ENCODE results near the gene RPA3.
A peak's percentile ranks its signal among the peaks of the same experiment; 100 is the strongest.

Gene RPA3

GRCh38 chr7:7731732-7732131 lies 13.3 kb upstream of the RPA3 start:
- DNase-seq, result no peak

GRCh38 chr7:7720750-7721621 lies 2.6 kb upstream of the RPA3 start:
- no peak for DNase-seq

- DNase-seq, result no peak
These were observed 1.8 kb upstream of the RPA3 start for GRCh38 chr7:7720193-7720592.

- DNase-seq, result no peak
These were observed 829 bp upstream of the RPA3 start for GRCh38 chr7:7719236-7719635.

- DNase-seq, result no peak
These were observed 4.7 kb downstream of the RPA3 start for GRCh38 chr7:7713730-7714129.

- DNase-seq, result no peak
These were observed 7.9 kb downstream of the RPA3 start for GRCh38 chr7:7710469-7710868.

GRCh38 chr7:7709291-7709690 lies 9.1 kb downstream of the RPA3 start:
- no peak for DNase-seq

- no peak for DNase-seq
These were observed 10.6 kb downstream of the RPA3 start for GRCh38 chr7:7707806-7708205.

- no peak for DNase-seq
These were observed 11.2 kb downstream of the RPA3 start for GRCh38 chr7:7707246-7707645.

GRCh38 chr7:7706556-7707172 lies 11.7 kb downstream of the RPA3 start:
- DNase-seq, result no peak

- DNase-seq, result no peak
These were observed 12.3 kb downstream of the RPA3 start for GRCh38 chr7:7706101-7706511.

- DNase-seq, result no peak
These were observed 13.1 kb downstream of the RPA3 start for GRCh38 chr7:7705318-7705717.

- no peak for DNase-seq
These were observed 13.5 kb downstream of the RPA3 start for GRCh38 chr7:7704867-7705266.

- no peak for DNase-seq
These were observed 15.0 kb downstream of the RPA3 start for GRCh38 chr7:7703427-7703826.

GRCh38 chr7:7702826-7703225 lies 15.6 kb downstream of the RPA3 start:
- DNase-seq, result no peak

GRCh38 chr7:7701527-7701926 lies 16.9 kb downstream of the RPA3 start:
- DNase-seq, result no peak

GRCh38 chr7:7699970-7700369 lies 18.4 kb downstream of the RPA3 start:
- no peak for DNase-seq

GRCh38 chr7:7699380-7699779 lies 19.0 kb downstream of the RPA3 start:
- no peak for DNase-seq

- DNase-seq, result no peak
These were observed 19.5 kb downstream of the RPA3 start for GRCh38 chr7:7698930-7699329.

GRCh38 chr7:7696458-7697119 lies 21.8 kb downstream of the RPA3 start:
- DNase-seq, result no peak

- DNase-seq, result no peak
These were observed 23.1 kb downstream of the RPA3 start for GRCh38 chr7:7695111-7695817.

- DNase-seq, result no peak
These were observed 23.9 kb downstream of the RPA3 start for GRCh38 chr7:7694542-7694941.

GRCh38 chr7:7693881-7694280 lies 24.5 kb downstream of the RPA3 start:
- peak; percentile 52 for DNase-seq

Measured in amniotic stem cell (primary cell).